NCI-H82 treated with DMSO at 0.1 percent for 48 hours (cell line): ENCODE data around the gene TSR3.
A peak's percentile ranks its signal among the peaks of the same experiment; 100 is the strongest.
"Not testable (repeated sequence)": the region's sequence is repeated elsewhere in the genome, so short reads cannot be mapped to it uniquely, and the experiment has no call there.

Experiments used
- DNase-seq: peaks from one replicate; lab custom pipeline; 2025; ENCODE audit not compliant: unreplicated experiment; lab: John Stamatoyannopoulos, UW

The TSR3 gene

DNA sequence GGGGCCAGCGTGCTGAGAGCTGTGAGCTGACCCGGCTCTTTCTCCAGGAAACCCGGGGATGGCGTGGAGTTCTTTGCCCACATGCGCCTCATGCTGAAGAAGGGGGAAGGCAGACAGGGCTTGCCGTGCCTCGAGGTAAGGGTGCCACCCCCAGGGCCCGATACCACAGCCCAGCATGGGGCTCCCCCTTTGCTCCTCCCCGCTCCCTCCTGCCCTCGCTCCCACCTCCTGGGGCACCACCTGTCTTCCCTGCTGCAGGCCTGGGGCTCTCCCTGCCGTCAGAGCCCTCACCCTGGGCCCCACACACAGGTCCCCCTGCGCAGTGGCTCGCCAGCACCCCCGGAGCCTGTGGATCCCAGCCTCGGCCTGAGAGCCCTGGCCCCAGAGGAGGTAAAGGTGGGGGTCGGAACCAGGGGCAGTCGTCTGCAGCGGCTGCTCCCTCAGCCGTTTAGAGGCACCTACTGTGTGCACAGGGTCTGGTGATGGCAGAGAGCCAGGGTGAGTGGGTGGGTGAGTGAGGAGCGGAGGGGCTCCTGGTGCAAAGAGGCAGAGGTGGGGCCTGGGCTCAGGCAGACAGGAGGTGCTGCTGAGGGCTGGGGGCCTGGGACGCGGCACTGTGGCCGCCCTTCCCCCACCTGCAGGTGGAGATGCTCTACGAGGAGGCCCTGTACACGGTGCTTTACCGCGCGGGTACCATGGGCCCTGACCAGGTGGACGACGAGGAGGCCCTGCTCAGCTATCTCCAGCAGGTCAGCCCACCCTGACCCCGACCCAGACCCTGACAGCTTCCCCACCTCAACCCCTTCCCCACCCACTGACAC is 12.6 kb downstream of the TSR3 start:
- no peak for DNase-seq

DNA sequence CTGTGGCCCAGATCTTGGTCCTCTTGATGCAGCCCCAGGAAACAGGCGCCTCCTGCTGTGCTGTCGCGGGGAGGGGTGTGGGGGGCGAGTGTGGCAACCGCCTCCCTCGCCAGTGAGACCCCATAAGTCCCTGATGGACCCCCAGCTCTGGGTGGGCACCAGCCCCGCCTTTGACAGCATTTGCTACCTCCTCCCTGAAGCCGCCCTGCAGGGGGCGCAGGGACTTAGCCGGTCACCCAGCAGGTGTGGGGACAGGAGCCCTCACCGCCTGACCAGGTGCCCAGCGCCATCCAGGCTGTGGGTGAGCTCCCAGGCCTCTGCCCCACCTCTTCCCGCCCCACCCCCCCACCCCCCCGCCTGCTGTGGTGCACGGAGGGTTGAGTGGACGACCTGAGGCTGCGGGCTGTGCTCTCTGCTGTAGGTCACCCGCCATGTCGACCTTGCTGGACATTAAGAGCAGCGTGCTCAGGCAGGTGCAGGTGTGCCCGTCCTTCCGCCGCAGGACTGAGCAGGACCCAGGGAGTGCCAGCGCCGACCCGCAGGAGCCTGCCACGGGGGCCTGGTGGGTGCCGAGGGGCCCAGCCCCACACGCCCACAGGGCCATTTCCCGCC is 13.5 kb downstream of the TSR3 start:
- no peak for DNase-seq

DNA sequence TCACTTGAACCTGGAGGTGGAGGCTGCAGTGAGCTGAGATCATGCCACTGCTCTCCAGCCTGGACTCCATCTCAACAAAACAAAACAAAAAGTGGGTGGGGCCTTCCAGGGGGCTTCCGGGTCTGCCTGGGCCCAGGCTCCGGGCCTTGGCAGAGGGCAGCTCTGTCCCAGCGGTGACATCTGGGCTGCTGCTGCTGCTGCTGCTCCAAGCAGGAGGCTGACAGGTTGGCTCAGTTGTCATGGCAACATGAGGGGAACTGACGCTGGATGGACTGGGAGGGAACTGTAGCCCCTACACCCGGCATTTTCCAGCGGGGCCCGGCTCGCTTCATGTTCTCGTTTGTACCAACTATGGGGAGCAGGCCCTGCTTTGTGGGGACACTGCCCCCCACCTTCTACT is 14.2 kb downstream of the TSR3 start:
- no peak for DNase-seq

DNA sequence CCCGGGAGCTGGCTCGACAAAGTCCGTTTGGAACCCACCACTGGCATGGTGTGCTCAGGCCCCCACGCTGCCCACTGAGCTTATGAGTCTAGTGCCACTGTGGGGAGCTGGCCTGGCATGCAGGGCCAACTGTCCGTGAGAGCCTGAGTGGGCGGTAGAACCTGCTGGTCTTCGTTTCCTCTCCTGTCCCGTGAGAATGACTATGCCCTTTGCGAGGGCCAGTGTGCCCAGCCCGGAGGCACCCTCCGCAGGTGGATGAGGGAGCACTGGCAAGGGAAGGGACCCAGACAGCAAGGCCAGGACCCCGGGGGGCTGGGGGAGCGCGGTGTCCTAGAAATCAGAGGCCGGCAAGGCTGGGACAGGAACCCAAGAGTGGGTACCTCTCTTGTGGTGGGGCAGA is 15.1 kb downstream of the TSR3 start:
- DNase-seq, result no peak

DNA sequence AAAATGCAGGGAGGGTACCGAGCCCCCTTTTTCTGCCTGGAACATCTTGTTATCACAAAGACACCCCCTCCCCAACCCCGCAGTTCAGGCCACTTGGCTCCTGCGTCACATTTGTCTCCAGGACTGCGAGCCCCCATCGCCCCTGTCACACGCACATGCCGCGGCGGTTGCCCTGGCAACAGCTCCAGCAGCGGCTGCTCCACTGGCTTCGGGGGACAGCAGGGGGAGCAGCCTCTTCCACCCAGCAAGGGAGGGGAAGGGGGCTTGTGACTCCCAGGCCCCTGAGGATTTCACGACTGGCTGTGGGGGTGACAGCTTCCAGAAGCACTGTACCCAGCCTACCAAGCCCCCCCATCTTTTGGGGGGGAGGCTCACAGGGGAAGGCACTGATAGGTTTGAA is 15.7 kb downstream of the TSR3 start:
- DNase-seq, result no peak

DNA sequence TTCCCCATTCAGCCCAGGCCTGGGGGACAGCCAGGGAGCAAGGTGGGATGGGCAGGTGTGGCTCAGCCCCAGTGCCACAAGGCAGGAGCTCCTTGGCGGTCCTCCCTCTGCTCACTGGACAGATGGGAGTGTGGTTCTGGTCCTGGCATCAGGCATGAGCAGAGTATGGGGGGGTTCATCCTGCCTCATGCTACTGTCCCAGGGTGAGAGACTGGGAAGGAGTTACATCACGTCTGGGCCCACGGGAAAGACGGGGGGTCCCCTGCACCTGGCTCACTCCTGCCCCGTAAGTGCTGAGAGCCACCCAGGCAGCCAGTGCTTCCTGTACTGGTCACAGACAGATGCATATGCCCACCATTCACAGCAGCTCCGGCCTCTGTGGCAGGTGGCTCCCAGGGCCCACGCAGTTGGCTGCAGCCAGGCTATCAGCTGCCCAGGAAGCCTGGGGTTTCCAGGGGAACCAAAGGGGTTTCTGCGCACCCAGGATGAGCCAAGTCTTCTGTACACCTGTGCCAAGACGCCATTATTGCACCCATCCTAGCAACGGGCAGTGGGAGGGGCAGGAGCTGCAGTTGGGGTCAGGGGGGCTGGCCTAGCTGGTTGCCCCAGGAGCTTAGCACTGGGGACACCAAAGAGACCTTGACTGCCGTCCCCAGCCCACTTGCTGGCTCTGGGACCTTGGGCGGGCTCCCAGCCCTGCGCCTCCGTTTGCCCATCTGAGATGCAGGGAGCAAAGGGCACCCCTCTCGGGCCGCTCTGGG is 16.3 kb downstream of the TSR3 start:
- DNase-seq, result no peak

DNA sequence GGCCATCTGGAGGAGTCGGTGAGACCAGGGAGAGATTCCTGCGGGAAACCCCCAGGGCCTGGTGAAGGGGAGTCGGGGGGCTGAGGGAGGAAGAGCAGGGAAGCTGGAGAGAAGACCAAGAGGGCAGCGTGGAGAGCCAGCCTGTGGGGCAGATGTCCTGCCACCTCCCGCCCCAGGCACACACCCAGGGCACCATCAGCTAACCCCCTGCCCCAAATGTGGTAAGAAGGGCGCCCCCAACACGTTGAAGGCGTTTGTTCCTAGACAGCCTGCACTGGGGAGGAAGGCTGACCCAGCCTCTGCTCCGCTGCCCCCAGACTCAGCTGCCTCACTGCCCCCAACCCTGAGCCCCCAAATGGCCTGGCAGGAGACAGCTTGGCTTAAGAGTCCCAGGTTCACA is 16.9 kb downstream of the TSR3 start:
- DNase-seq, result no peak

DNA sequence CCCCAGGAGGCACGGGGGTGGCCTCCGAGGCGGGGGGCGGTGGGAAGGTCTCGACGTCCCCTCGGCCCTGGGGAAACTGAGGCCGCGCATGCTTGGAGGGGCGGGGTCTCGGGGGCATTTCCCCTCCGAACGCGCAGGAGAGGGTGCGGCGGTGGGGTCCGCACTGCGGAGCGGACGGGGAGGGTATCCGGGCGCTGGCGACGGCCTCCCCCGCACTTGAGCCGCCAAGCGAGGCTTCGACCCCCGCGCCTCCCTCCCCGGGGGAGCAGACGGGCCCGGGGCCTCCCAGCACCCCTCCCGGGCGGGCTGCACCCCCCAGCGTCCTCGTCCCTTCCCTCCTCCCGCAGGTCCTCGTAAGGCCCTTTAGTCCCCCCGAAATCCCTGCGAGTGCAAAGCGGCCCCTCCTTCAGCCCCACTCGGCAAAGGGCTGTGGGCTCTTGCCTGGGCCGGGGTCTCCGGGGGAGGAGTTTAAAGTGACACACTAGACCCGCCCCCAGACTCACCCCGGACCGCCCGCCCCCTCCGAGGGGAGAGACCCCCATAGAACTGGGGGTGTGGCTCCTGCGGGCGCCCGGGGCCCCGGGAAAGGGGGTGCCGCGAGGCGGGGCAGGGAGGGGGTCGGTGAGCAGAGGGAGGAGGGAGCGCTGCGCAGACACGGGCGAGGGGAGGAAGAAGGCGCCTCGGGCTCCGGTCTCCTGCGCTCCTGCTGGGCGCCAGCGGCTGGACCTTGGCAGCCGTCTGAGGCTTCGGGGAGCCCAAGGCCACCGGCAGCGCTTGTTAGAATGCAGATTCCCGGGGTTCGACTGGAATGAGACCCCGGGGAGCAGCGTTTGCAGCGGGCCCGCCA is 17.6 kb downstream of the TSR3 start:
- DNase-seq, result no peak

DNA sequence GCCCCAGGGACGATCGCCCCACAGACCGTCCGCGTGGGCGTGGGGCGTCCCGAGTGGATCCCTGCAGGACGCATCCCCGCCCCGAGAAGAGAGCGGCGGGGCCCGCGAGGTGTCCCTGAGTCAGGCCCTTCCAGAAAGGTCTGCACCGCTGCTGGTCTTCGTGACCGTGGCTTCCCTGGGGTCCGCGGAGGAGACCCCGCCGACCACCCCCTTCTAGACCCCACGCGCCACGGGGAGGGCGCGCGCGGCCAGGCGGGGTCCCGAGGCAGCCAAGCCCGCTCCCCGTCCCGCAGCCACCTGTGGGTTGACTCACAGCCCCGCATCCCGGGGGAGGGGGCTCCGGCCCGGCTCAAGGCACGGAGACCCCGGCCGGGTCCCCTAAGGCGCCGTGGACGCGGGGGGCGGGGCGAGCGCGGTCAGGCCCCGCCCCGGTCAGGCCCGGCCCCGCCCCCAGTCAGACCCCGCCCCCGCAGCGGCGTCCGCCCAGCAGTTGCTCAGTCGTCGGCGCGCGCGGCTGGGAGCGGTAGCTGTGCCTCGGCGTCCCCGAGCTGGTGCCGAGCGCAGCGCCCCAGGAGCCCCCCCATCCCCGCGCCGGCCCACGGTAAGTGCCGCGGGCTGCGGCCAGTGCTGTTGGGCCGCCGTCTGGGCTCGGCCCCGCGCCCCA is 18.4 kb downstream of the TSR3 start, which contains the start of gene BAIAP3:
Gene BAIAP3 (plus strand): TSS at position 497 of the 664 bp plus-strand sequence. CDS start 4,905 bp downstream, outside the sequence.
- DNase-seq, result no peak

DNA sequence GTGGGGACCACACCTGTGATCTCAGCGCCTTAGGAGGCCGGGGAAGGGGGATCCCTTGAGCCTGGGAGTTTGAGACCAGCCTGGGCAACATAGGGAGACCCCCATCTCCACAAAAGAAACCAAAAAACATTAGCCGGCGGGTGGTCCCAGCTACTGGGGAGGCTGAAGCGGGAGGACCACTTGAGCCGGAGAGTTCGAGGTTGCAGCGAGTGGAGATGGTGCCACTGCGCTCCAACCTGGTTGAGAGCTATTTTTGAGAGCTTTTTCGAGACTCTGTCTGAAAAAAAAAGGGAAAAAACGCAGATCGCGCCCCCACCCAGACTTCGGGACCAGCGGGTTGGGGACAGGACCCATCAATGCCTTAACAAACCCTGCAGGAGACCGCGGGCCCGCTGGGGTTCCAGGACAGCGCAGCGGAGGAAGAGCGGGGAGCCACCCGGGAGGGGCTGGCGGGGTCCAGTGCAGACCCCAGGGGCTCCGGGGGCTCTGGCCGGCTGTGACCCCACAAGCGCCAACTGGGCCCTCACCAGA is 19.0 kb downstream of the TSR3 start:
- DNase-seq, result no peak

DNA sequence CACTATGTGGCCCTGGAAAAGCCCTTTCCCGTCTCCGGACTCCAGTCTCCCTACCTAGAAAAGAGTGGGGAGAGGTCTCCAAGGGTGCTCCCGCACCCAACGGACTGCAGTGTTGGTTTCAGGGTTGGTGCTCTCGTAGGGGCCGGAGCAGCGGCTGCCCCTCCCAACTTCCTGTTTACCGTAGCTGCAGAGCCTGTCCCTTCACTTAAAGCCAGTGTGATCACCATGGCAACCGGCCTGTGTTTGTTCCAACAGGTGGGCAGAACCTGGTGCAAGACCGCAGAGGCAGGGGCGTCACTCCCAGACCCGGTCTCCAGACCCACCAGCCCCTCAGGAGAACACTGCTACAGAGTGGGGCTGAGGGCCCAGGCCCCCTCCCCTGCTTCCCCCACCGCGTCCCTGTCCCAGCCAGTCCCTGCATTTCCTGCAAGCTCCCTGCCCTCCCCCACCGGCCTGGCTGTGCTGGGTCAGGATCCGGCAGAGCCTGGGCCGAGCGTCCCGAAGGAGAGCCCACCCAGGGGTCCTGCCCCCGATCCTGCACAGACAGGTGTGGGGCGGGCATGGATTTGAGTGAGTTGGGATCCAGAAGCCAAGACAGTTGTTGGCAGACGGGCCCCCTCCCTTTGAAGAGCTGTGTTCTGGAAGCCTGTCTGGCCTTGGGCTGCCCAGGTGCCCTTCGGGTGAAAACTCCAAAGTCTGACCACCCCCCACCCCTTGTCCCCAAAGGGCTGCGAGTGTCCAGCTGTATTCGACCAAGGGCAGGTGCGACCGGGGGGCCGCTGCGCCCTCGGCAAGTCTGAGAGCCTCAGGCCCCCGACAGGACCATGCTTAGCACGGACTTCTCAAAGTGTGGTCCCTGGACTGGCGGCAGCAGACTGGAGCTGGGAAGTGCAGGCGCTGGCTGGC is 19.7 kb downstream of the TSR3 start:
- DNase-seq, result no peak

DNA sequence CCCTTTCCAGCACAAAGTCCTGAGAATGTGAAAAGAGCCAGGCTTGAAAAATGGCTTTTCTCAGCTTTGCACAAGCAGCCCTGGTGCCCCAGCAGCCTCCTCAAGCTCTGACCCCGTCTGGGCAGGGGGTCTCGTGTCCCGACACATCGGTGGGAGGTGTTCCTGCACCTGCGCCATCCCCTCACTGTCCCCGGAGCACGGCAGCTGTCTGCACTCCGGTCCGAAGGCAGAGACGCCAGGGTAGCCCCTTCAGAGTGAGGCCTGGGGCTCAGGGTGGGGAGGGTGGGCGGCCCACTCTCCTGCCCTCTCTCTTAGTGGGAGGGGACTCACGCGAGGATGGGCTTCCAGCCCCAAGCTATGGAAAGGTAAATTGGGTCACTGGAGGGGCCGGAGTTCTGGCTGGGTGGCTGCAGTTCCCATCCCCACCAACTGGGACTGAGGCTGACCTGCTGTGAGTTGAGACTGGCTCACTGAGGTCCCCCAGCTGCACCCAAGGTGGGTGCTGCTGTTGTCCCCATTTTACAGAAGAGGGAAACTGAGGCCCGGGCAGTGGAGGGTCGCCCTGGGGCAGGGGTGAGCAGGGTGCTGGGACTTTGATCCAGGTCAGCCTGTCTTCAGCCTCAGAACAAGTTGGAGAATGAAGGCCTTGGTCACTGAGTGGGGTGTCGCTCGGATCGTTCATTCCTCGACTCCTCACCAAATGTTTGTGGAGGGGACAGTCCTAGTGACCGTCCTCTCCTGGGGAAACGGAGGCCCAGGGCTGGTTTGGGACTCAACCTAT is 20.6 kb downstream of the TSR3 start:
- no peak for DNase-seq

DNA sequence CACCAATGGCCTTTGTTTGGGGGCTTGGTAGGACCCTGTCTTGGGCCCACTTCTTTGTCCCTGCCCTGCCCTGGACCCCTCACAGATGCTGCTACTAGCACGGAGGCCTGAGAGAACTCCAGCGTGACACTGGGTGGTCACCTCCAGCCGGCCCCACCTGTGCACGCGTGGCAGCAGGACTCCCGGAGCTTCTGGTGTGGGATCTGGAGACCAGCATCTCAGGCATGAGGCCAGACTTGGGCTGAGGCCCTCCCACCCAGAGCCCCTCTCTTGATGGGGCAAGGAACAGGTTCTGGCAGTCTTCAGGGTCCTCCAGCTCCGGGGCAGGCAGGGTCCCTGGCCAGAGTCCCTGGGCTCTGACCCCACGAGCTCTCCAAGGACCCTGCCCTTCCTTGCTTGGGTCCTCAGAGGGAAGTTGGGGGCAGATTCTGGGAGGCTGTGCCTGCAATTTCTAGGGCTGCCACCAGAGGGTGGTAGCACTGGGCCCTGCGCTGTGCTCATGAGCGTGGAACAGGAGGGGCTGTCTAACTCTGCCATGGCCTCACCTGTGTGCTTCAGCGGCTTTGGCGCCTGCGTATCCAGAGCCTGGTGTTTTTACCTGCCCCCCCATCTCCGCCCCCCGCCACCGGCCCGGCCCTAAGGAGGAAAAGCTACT is 21.3 kb downstream of the TSR3 start:
- peak; percentile 11 for DNase-seq

DNA sequence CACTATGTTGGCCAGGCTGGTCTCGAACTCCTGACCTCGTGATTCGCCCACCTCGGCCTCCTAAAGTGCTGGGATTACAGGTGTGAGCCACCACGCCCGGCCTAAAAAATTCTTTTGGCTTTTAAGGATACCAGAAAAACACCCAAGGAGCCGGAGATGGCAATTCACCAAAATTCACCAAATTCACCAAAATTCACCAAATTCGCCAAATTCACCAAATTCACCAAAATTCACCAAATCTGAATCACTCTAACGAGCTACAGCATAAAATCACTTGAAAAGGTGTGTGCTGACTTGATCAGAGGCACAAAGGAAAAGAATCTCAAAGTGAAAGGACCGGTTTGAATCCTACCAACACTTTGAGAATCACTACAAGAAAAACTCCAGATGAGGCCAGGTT is 22.7 kb downstream of the TSR3 start:
- DNase-seq, result not testable (repeated sequence)

DNA sequence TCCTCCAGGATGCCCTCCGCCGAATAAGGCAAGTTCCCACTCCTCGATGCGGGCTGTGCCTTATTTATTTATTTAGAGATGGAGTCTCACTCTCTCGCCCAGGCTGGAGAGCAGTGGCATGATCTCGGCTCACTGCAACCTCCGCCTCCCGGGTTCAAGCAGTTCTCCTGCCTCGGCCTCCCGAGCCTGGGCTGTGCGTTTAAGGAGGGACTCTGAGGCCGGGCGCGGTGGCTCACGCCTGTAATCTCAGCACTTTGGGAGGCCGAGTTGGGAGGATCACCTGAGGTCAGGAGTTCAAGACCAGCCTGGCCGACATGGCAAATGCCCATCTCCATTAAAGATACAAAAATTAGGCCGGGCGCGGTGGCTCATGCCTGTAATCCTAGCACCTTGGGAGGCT is 23.5 kb downstream of the TSR3 start:
- DNase-seq, result not testable (repeated sequence)

DNA sequence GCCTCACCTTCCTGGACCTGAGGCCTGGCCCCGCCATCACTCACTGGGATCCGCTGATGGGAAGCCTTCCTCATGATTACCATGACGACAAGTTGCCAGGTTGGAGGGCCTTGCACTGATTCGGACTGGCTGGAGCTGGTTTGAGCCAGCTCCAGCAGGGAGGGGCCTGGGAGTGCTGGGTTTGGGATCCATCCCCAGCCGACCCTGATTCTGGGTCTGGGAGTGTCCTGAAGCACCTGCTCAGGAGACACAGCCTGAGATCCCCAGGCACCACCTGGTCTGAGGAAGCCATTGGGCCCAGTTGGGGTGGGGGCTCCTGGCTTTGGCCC is 24.1 kb downstream of the TSR3 start:
- DNase-seq, result no peak

DNA sequence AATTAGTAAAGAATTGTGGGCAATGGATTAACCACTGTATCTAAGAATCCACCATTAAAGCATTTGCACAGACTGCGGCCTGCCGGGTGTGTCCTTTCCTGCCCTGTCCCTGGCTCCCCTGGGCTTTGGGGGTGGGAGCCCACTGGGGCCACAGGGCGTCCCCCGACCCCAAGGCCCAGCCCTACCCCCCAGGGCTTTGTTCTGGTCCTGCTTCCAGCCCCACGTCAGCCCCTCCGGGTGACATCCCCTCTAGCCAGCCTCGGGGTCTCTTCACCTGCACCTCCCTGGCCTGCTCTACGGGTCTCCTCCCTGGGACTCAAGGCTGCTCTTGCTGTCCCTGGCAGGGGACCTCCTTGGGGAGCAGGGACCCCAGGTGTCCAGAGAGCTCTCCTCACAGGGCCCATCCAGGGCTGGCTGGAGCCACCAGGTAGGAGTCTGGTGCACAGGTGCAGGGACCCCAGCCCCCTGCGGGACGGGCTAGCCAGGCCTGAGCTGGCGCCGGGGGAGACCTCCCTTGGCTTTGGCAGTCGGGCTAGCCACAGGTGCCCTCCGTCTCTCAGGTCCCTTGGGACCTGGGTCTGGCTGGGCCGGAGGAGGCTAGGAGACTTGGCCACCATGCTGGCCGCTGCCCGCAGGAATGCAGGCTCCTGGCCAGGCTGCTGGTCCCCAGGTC is 24.6 kb downstream of the TSR3 start:
- no peak for DNase-seq

DNA sequence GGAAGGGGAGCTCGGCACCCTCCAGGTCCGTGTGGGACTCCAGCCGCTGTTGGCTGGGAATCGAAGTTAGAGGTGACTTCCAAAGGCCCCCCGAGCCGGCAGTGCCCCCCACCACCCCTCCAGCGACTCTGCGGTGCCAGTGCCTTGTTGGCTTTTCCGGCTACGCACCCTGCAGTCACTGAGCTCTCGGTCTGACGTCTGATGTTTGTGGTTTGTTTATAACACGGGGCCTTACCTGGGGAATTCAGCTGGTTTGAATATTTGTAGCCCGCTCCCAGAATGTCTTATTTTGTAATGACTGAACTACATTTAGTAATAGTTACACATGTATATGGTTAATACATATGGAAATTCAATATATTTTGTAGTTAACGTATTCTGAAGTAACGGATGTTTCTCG is 25.3 kb downstream of the TSR3 start:
- DNase-seq, result no peak
